HCT116 (cell line): Measurements from ENCODE around the gene ARHGEF19. TPM values are rescaled to one million over a fixed set of nuclear protein-coding genes. Genes with fewer than 3 reads are reported as not detected.

ENCODE experiments used
- ATAC-seq: fragments of 200-7000 bp; cut with Tn5 transposase; 2 replicates; pipeline ENCODE4 v1.9.1; 2020; ENCODE audit warnings: mild to moderate bottlenecking, moderate library complexity
- BruUV-seq: library from RNA; stranded (reverse); fragments of 400-500 nt; replicated peaks from 2 replicates; lab custom pipeline; 2021; lab: Mats Ljungman, UMichigan
- CTCF ChIA-PET: fragments of 300-600 bp; sonication (Branson Sonifier 250); formaldehyde crosslinking; loops from one replicate; lab custom pipeline; 2021; ENCODE audit warnings: antibody characterized with exemption; lab: Charles Lee
- POLR2A ChIA-PET: fragments of 300-600, 350-600 bp; sonication (Branson Sonifier 250); formaldehyde crosslinking; loops from one replicate; lab custom pipeline; 2021; ENCODE audit warnings: antibody characterized with exemption; lab: Charles Lee
- RAD21 ChIA-PET, 2 experiments: fragments of 300-600 bp; sonication (Branson Sonifier 250); formaldehyde crosslinking; loops; one replicate each; lab custom pipeline; 2023; ENCODE audit warnings: low total read pairs in 2 of 2; ENCODE audit not compliant: uncharacterized antibody in 2 of 2, unreplicated experiment in 2 of 2, low non-redundant PET in 1 of 2; lab: Charles Lee
- DNase-seq: peaks from one replicate; pipeline ENCODE4 v3.0.0-alpha.2; 2010; ENCODE audit warnings: low read depth, low spot score
- H2AFZ ChIP-seq: fragments of 200-600 bp; shearing (Covaris generic), sonication (generic); 2 replicates; pipeline ENCODE4 v1.6.1; 2017; ENCODE audit warnings: low read depth, mixed run types, mixed read lengths, antibody characterized with exemption, low read length; ENCODE audit not compliant: poor library complexity, severe bottlenecking
- H3K27ac ChIP-seq: 2 replicates; pipeline ENCODE4 v1.5.1; 2012; ENCODE audit warnings: low read depth, low read length
- H3K27me3 ChIP-seq: fragments of 200-600 bp; sonication (generic); 2 replicates; pipeline ENCODE4 v1.6.1; 2016; ENCODE audit warnings: mixed run types, low read length, mixed read lengths; ENCODE audit not compliant: insufficient read depth
- H3K36me3 ChIP-seq, 2 experiments: fragments of 200-500 bp in 1 of 2; fragments of 200-600 bp in 1 of 2; sonication (Bioruptor generic) in 1 of 2; sonication (generic) in 1 of 2; 2 replicates each; pipeline versions ENCODE4 v1.5.1 to v1.6.1; 2014 to 2016; ENCODE audit warnings: low read length in 2 of 2, inconsistent platforms in 1 of 2, mixed read lengths in 1 of 2, mixed run types in 1 of 2; ENCODE audit not compliant: insufficient read depth in 2 of 2, control insufficient read depth in 1 of 2
- H3K4me1 ChIP-seq, 2 experiments: fragments of 200-600 bp in 1 of 2; sonication (generic) in 1 of 2; 2 replicates each; pipeline versions ENCODE4 v1.5.1 to v1.6.1; 2012 to 2017; ENCODE audit warnings: low read length in 2 of 2, inconsistent platforms in 1 of 2, mild to moderate bottlenecking in 1 of 2, mixed read lengths in 1 of 2, mixed run types in 1 of 2, moderate library complexity in 1 of 2; ENCODE audit not compliant: insufficient read depth in 2 of 2, control insufficient read depth in 1 of 2
- H3K4me2 ChIP-seq: fragments of 200-600 bp; sonication (generic); 2 replicates; pipeline ENCODE4 v1.6.1; 2017; ENCODE audit warnings: mixed run types, low read length, mixed read lengths
- H3K4me3 ChIP-seq, 2 experiments: fragments of 200-600 bp in 1 of 2; sonication (generic) in 1 of 2; replicated peaks in 1 of 2; 2 replicates each; pipeline ENCODE4 v1.5.1; 2011 to 2016; ENCODE audit warnings: low read length in 2 of 2, control low read depth in 1 of 2, low read depth in 1 of 2, mild to moderate bottlenecking in 1 of 2, mixed read lengths in 1 of 2, mixed run types in 1 of 2
- H3K79me2 ChIP-seq: fragments of 200-600 bp; sonication (generic); 2 replicates; pipeline ENCODE4 v1.6.1; 2017; ENCODE audit warnings: mild to moderate bottlenecking, mixed run types, low read length, moderate library complexity, mixed read lengths; ENCODE audit not compliant: insufficient read depth
- H3K9ac ChIP-seq: fragments of 200-600 bp; sonication (generic); 2 replicates; pipeline ENCODE4 v1.6.1; 2016; ENCODE audit warnings: low read length, mixed read lengths
- H3K9me2 ChIP-seq: fragments of 200-600 bp; sonication (generic), shearing (Covaris generic); 2 replicates; pipeline ENCODE4 v1.6.1; 2017; ENCODE audit warnings: mixed run types, mild to moderate bottlenecking, moderate library complexity; ENCODE audit not compliant: insufficient read depth
- H3K9me3 ChIP-seq, 2 experiments: fragments of 200-500 bp in 1 of 2; fragments of 200-600 bp in 1 of 2; sonication (Bioruptor generic) in 1 of 2; sonication (generic) in 1 of 2; 2 replicates each; pipeline ENCODE4 v1.6.1; 2014 to 2017; ENCODE audit warnings: low read length in 2 of 2, mixed read lengths in 2 of 2, inconsistent platforms in 1 of 2, low read depth in 1 of 2, mild to moderate bottlenecking in 1 of 2, mixed run types in 1 of 2, moderate library complexity in 1 of 2; ENCODE audit not compliant: control insufficient read depth in 1 of 2, insufficient read depth in 1 of 2
- H4K20me1 ChIP-seq: fragments of 200-600 bp; sonication (generic), shearing (Covaris generic); 2 replicates; pipeline ENCODE4 v1.6.1; 2017; ENCODE audit warnings: mixed run types, mild to moderate bottlenecking, moderate library complexity; ENCODE audit not compliant: insufficient read depth
- CEBPB ChIP-seq: IDR thresholded peaks from 2 replicates; pipeline ENCODE4 v1.6.1; 2012; ENCODE audit warnings: low read depth
- EZH2phosphoT487 ChIP-seq: fragments of 200-600 bp; IDR thresholded peaks from 2 replicates; pipeline ENCODE4 v1.6.1; 2018; ENCODE audit warnings: antibody characterized with exemption, borderline replicate concordance
- FOSL1 ChIP-seq: IDR thresholded peaks from 2 replicates; pipeline ENCODE4 v1.6.1; 2012; ENCODE audit warnings: low read depth
- POLR2AphosphoS5 ChIP-seq: IDR thresholded peaks from 2 replicates; pipeline ENCODE4 v1.6.1; 2011; ENCODE audit warnings: mild to moderate bottlenecking, low read depth, low read length, moderate library complexity
- ZBTB33 ChIP-seq: IDR thresholded peaks from 2 replicates; pipeline ENCODE4 v1.6.1; 2011; ENCODE audit warnings: mild to moderate bottlenecking, low read length, moderate library complexity; ENCODE audit not compliant: insufficient replicate concordance; ENCODE audit errors: extremely low read depth
- ZFX ChIP-seq: fragments of 450-650 bp; IDR thresholded peaks from 2 replicates; pipeline ENCODE4 v1.6.1; 2017
- intact Hi-C: fragments of 100-400 bp; cut with micrococcal nuclease; formaldehyde crosslinking; loops from 2 replicates; pipeline ENCODE4 v1.10.0; 2022
- total RNA-seq: library from RNA; stranded (reverse); gene quantifications from one replicate; pipeline ENCODE4 v1.2.1, GENCODE V29; 2021; ENCODE audit not compliant: unreplicated experiment

The ARHGEF19 gene
- total RNA-seq, 1 experiment from 2014 or later: 59.7 TPM

- H3K36me3 ChIP-seq: no peaks in the 10 kb centered on the region
- ATAC-seq (0 out of 2 replicates have a peak, but pooled peaks have one; percentile 28), DNase-seq (no peak)
- intact Hi-C loops: loop anchor here (1.0 to 5.0 kb wide), 4 partner anchors 38 to 165 kb away; no protein-coding TSS in a partner anchor
- H3K9me2 ChIP-seq: no peaks in the 10 kb centered on the region
- POLR2A ChIA-PET: interaction anchor here (0.8 kb wide), 1 partner anchor 28 kb away, joined by 3 read pairs; no protein-coding TSS in a partner anchor
- peaks cover 5 to 17% of the 10 kb centered on the region in 2 experiments for H3K4me1 ChIP-seq
- no peak overlapping the region for H3K4me3 ChIP-seq
- H3K27me3 ChIP-seq: no peaks in the 10 kb centered on the region
- CTCF ChIA-PET: interaction anchor here (0.6 to 3.1 kb wide), 9 partner anchors 11 to 376 kb away, joined by 3 to 26 read pairs (median 6); partner anchors contain the start of gene FAM131C
- RAD21 ChIA-PET: interaction anchor here (1.0 to 1.4 kb wide), 5 partner anchors 56 to 166 kb away, joined by 3 to 7 read pairs (median 4); no protein-coding TSS in a partner anchor
- H2AFZ ChIP-seq: no peak overlapping the region
- no peaks in the 10 kb centered on the region for H3K9me3 ChIP-seq
- no peak; the same call in 1 of the 2 replicates for TF ChIP-seq POLR2AphosphoS5
- TF ChIP-seq EZH2phosphoT487: no peak
- no peak for TF ChIP-seq ZFX
- no peak for TF ChIP-seq CEBPB
- no peak for TF ChIP-seq FOSL1
- no peak for TF ChIP-seq ZBTB33
- TF ChIP-seq, all 23 proteins: peak for 0
- H4K20me1 ChIP-seq: no peaks in the 10 kb centered on the region
- H3K79me2 ChIP-seq: no peaks in the 10 kb centered on the region
- H3K27ac ChIP-seq: no peak overlapping the region
- no peak overlapping the region for H3K4me2 ChIP-seq
- BruUV-seq: no TSS peak
- no peak overlapping the region for H3K9ac ChIP-seq
These were observed 32.3 kb upstream of the ARHGEF19 start for GRCh38 chr1:16244650-16245285.
